ENCODE measurements around the gene PRDM11.

The PRDM11 gene

GRCh38 chr11:45260071-45260470, 113.6 kb downstream of the PRDM11 start:
- in situ Hi-C loops (cut with HindIII; ENCODE audit: low sequenced_read_pairs), result no loop called here
- DNase-seq (ENCODE audit: low read depth), result no peak
- H3K4me3 ChIP-seq (ENCODE audit: low read depth, low read length), result no peak overlapping the region
- no peak for TF ChIP-seq CTCF (IDR thresholded peaks at IDR 0.05; ENCODE audit: low read depth, low read length, missing control alignments)

GRCh38 chr11:45262900-45263299, 116.5 kb downstream of the PRDM11 start:
- no peak for DNase-seq (ENCODE audit: low read depth)
- H3K4me3 ChIP-seq (ENCODE audit: low read depth, low read length), result no peak overlapping the region
- in situ Hi-C loops (cut with HindIII; ENCODE audit: low sequenced_read_pairs), result no loop called here
- TF ChIP-seq CTCF (IDR thresholded peaks at IDR 0.05; ENCODE audit: low read depth, low read length, missing control alignments), result no peak

- H3K4me3 ChIP-seq (ENCODE audit: low read depth, low read length), result no peak overlapping the region
- DNase-seq (ENCODE audit: low read depth), result no peak
- in situ Hi-C loops (cut with HindIII; ENCODE audit: low sequenced_read_pairs), result no loop called here
- TF ChIP-seq CTCF (IDR thresholded peaks at IDR 0.05; ENCODE audit: low read depth, low read length, missing control alignments), result no peak
Measured at GRCh38 chr11:45263773-45264172, 117.3 kb downstream of the PRDM11 start.

GRCh38 chr11:45264839-45265515, 118.5 kb downstream of the PRDM11 start:
- TF ChIP-seq CTCF (IDR thresholded peaks at IDR 0.05; ENCODE audit: low read depth, low read length, missing control alignments), result no peak
- in situ Hi-C loops (cut with HindIII; ENCODE audit: low sequenced_read_pairs), result no loop called here
- DNase-seq (ENCODE audit: low read depth), result peak; percentile 29
- no peak overlapping the region for H3K4me3 ChIP-seq (ENCODE audit: low read depth, low read length)

DNA sequence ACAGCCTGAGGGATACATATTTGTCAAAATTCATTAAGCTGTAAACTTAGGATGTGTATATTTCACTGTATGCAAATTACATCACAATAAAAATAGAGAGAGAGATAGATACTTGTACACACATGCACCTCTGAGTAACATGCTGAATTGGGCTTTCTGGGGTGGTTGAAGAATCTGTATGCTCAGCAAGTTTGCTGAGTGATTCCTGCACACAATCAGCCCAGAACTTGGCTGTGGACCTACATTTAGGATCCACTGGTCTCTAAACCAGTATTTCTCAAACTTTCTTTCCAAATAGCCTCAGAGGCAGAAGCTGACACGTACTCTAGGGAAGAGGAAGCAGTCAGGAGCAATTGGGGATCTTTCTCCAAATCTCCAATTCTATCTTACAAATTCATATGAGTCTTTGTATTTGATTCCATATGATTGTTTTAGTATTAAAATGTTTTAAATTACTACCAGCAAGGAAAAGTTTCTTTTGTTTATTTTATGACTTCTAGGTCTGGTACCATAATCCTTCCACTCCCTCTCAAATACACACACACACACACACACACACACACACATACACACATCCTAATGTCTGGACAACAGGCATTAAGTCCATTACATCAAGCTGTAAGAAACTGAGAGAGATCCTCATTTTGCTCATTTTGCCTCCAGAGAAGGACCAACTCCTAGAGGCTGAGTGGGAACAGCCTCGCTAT, 119.7 kb downstream of the PRDM11 start:
- no peak for DNase-seq (ENCODE audit: low read depth)
- H3K4me3 ChIP-seq (ENCODE audit: low read depth, low read length), result no peak overlapping the region
- TF ChIP-seq CTCF (IDR thresholded peaks at IDR 0.05; ENCODE audit: low read depth, low read length, missing control alignments), result no peak
- in situ Hi-C loops (cut with HindIII; ENCODE audit: low sequenced_read_pairs), result no loop called here

DNA sequence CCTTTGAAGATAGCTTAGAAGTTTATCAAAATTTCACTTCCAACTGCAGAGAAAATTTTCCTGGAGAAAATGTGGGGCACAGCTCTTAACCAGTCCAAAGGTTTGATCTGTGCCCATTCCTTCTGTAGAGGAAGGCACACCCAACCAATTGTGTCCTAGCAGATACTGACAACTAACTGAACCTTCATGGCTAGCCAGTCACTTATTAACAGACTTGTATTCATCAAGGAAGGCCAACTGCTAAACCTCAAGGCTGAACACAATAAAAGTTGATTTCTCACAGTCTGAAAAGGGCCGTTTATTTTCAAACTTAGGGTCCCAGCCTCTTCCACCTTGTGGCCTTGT, 120.2 kb downstream of the PRDM11 start:
- no peak for TF ChIP-seq CTCF (IDR thresholded peaks at IDR 0.05; ENCODE audit: low read depth, low read length, missing control alignments)

More for the DNA sequence above, 120.2 kb downstream of the PRDM11 start:
- no peak overlapping the region for H3K4me3 ChIP-seq (ENCODE audit: low read depth, low read length)
- no peak for DNase-seq (ENCODE audit: low read depth)
- in situ Hi-C loops (cut with HindIII; ENCODE audit: low sequenced_read_pairs), result no loop called here

Data from astrocyte of the cerebellum (primary cell).